ENCODE measurements around the gene AGFG2. TPM values are rescaled to one million over a fixed set of nuclear protein-coding genes. Genes with fewer than 3 reads are reported as not detected.
A peak's percentile ranks its signal among the peaks of the same experiment; 100 is the strongest.

AGFG2 gene
- polyA plus RNA-seq, 2 of the 4 experiments (the other 2 are of a cell fraction) = 16.0 to 31.8 TPM

GRCh38 chr7:100543586-100543985, 4.6 kb downstream of the AGFG2 start:
- WGBS (ENCODE audit: missing lambda C conversion rate) = 80% methylated on average over 1 of the region's 1 CpG
- Histone ChIP-seq H3K27ac (peak overlapping the region; percentile 94 to 100), H3K4me2 (peak overlapping the region; percentile 98), H3K4me3 (no peak overlapping the region), H3K4me1 (peaks cover 82% of the 10 kb centered on the region), H3K9me3 (no peaks in the 10 kb centered on the region)
- no peak for ATAC-seq
- ChIA-PET POLR2A (no interaction called here), CTCF (interaction anchor here (1.0 to 19.2 kb wide), 7 partner anchors 10 to 74 kb away, joined by 4 to 316 read pairs (median 13); partner anchors contain the start of gene NYAP1)
- TF ChIP-seq POLR2A (IDR thresholded peaks at IDR 0.05; ENCODE audit: low read length) (no peak), RCOR1 (IDR thresholded peaks at IDR 0.05; ENCODE audit: low read depth, low read length) (no peak), MAFK (IDR thresholded peaks at IDR 0.05; ENCODE audit: partially characterized antibody) (no peak)
- no peak for DNase-seq (ENCODE audit: low read depth in 1 of 2, low spot score in 1 of 2)
- FAIRE-seq = no peak

DNA sequence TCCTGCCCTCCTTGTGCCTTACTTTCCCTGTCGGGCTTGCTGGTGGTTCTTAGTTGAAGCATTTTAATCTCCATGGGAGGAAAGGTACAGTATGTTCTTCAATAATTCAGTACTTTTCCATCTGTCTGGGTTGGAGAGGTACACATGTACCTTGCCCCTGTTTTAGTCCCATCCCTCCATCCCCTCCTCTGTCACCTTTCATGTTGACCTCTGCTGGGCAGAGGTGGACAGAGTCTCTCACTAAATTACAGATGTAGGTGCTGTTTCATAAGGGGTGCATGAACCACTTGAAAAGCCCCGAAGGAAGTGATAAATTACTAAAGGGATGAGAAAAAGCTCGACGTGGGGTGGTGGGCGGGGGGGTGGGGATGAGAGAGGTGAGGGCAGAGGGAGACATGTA, 5.4 kb downstream of the AGFG2 start:
- Histone ChIP-seq H3K4me3 (no peak overlapping the region), H3K4me1 (peaks cover 86% of the 10 kb centered on the region), H3K4me2 (peak overlapping the region; percentile 98), H3K27ac (peak overlapping the region; percentile 94 to 100), H3K9me3 (no peaks in the 10 kb centered on the region)
- FAIRE-seq (no peak), DNase-seq (ENCODE audit: low read depth in 1 of 2, low spot score in 1 of 2) (no peak), ATAC-seq (no peak)
- POLR2A ChIA-PET = interaction anchor here (1.4 to 1.6 kb wide), 3 partner anchors 15 to 116 kb away, joined by 6 to 8 read pairs (median 7); partner anchors contain the start of genes FBXO24 and ZCWPW1
- CTCF ChIA-PET = interaction anchor here (1.4 to 19.2 kb wide), 6 partner anchors 9 to 61 kb away, joined by 4 to 316 read pairs (median 6); partner anchors contain the start of genes FBXO24, LRCH4 and NYAP1
- 89% methylated on average over 2 of the region's 5 CpGs for WGBS (ENCODE audit: missing lambda C conversion rate)
- TF ChIP-seq FOXS1 (CRISPR knock-in tag; IDR thresholded peaks at IDR 0.05) (no peak), CBX2 (IDR thresholded peaks at IDR 0.05; ENCODE audit: borderline replicate concordance, low read depth) (no peak), SMC3 (IDR thresholded peaks at IDR 0.05) (no peak)

- H3K27ac ChIP-seq = peak overlapping the region; percentile 94 to 100
- H3K4me1 ChIP-seq = peaks cover 83% of the 10 kb centered on the region
- H3K4me2 ChIP-seq = peak overlapping the region; percentile 98
- no peak for TF ChIP-seq SMC3 (IDR thresholded peaks at IDR 0.05)
- TF ChIP-seq BHLHE40 (IDR thresholded peaks at IDR 0.05; ENCODE audit: low read depth, low read length) = no peak
- TF ChIP-seq JUN (IDR thresholded peaks at IDR 0.05) = no peak
- TF ChIP-seq SREBF2 (IDR thresholded peaks at IDR 0.05) = no peak
- TF ChIP-seq RCOR1 (IDR thresholded peaks at IDR 0.05; ENCODE audit: low read depth, low read length) = no peak
- no peak for TF ChIP-seq NPAS2 (CRISPR knock-in tag; IDR thresholded peaks at IDR 0.05; ENCODE audit: borderline replicate concordance)
- no peak for TF ChIP-seq FOXS1 (CRISPR knock-in tag; IDR thresholded peaks at IDR 0.05)
- TF ChIP-seq CEBPB (IDR thresholded peaks at IDR 0.05) = no peak
- TF ChIP-seq POLR2A (IDR thresholded peaks at IDR 0.05; ENCODE audit: low read length) = no peak
- TF ChIP-seq E2F6 (IDR thresholded peaks at IDR 0.05; ENCODE audit: borderline replicate concordance, low read depth) = no peak
- TF ChIP-seq, protein P1, sequence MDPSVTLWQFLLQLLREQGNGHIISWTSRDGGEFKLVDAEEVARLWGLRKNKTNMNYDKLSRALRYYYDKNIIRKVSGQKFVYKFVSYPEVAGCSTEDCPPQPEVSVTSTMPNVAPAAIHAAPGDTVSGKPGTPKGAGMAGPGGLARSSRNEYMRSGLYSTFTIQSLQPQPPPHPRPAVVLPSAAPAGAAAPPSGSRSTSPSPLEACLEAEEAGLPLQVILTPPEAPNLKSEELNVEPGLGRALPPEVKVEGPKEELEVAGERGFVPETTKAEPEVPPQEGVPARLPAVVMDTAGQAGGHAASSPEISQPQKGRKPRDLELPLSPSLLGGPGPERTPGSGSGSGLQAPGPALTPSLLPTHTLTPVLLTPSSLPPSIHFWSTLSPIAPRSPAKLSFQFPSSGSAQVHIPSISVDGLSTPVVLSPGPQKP (IDR thresholded peaks at IDR 0.05; ENCODE audit: low read depth, low read length) = no peak
- no peak for TF ChIP-seq MYC (IDR thresholded peaks at IDR 0.05; ENCODE audit: borderline replicate concordance, low read length)
- TF ChIP-seq MAFK (IDR thresholded peaks at IDR 0.05; ENCODE audit: partially characterized antibody) = no peak
- TF ChIP-seq RFX5 (IDR thresholded peaks at IDR 0.05) = no peak
- no peak for TF ChIP-seq TFCP2L1 (CRISPR knock-in tag; IDR thresholded peaks at IDR 0.05)
- TF ChIP-seq RAD21 (conservative IDR thresholded peaks at IDR 0.05 in 1 of 2, IDR thresholded peaks at IDR 0.05 in 1 of 2) = no peak
- TF ChIP-seq NR3C1 (IDR thresholded peaks at IDR 0.05) = no peak
- no peak for TF ChIP-seq EHMT2 (IDR thresholded peaks at IDR 0.05; ENCODE audit: low read depth)
- TF ChIP-seq EP300 (IDR thresholded peaks at IDR 0.05) = no peak
- TF ChIP-seq CHD4 (IDR thresholded peaks at IDR 0.05; ENCODE audit: borderline replicate concordance) = no peak
- WGBS (ENCODE audit: missing lambda C conversion rate) = 0% methylated on average over 1 of the region's 1 CpG
- POLR2A ChIA-PET = interaction anchor here (0.8 to 1.6 kb wide), 5 partner anchors 15 to 117 kb away, joined by 4 to 8 read pairs (median 6); partner anchors contain the start of genes FBXO24, MOSPD3, NYAP1 and ZCWPW1
- DNase-seq (ENCODE audit: low read depth in 1 of 2, low spot score in 1 of 2) (no peak), ATAC-seq (peak in 1 of 2 experiments; percentile 4; a peak in 1 of 6 replicates), FAIRE-seq (no peak)
- H3K9me3 ChIP-seq = no peaks in the 10 kb centered on the region
- CTCF ChIA-PET = interaction anchor here (0.6 to 19.2 kb wide), 11 partner anchors 9 to 76 kb away, joined by 3 to 316 read pairs (median 5); partner anchors contain the start of genes FBXO24, LRCH4 and NYAP1
- peak overlapping the region; percentile 30; the same call in 1 of the 3 replicates for H3K4me3 ChIP-seq
Measured at GRCh38 chr7:100544967-100545359, 6.0 kb downstream of the AGFG2 start.
